ENCODE data around the gene CPAMD8.

CPAMD8 gene

GRCh38 chr19:16976446-16976845 lies 50.2 kb downstream of the CPAMD8 start:
- no peak for TF ChIP-seq CTCF (conservative IDR thresholded peaks at IDR 0.05)
- no peak overlapping the region for H3K27ac ChIP-seq

- no peak for TF ChIP-seq CTCF (conservative IDR thresholded peaks at IDR 0.05)
- H3K27ac ChIP-seq = no peak overlapping the region
Observed at GRCh38 chr19:16970821-16971220, 55.8 kb downstream of the CPAMD8 start.

- no peak overlapping the region for H3K27ac ChIP-seq
- peak; percentile 73 for TF ChIP-seq CTCF (conservative IDR thresholded peaks at IDR 0.05)
Observed at GRCh38 chr19:16969135-16969534, 57.5 kb downstream of the CPAMD8 start.

GRCh38 chr19:16960996-16961822 lies 65.4 kb downstream of the CPAMD8 start:
- H3K27ac ChIP-seq = peak overlapping the region; percentile 97

GRCh38 chr19:16958277-16958676 lies 68.3 kb downstream of the CPAMD8 start:
- peak overlapping the region; percentile 97 for H3K27ac ChIP-seq

- no peak for TF ChIP-seq CTCF (conservative IDR thresholded peaks at IDR 0.05)
- peak overlapping the region; percentile 97 for H3K27ac ChIP-seq
Observed at GRCh38 chr19:16957855-16958254, 68.8 kb downstream of the CPAMD8 start.

GRCh38 chr19:16957151-16957701 lies 69.4 kb downstream of the CPAMD8 start:
- peak overlapping the region; percentile 97 for H3K27ac ChIP-seq
- 0 out of 2 replicates have a peak, but pooled peaks have one; percentile 8 for TF ChIP-seq CTCF (conservative IDR thresholded peaks at IDR 0.05)

GRCh38 chr19:16955161-16955560 lies 71.4 kb downstream of the CPAMD8 start:
- no peak for TF ChIP-seq CTCF (conservative IDR thresholded peaks at IDR 0.05)
- H3K27ac ChIP-seq = peak overlapping the region; percentile 97; the same call in 1 of the 2 replicates
